ENCODE results near the gene GRXCR2.
"Not testable (repeated sequence)": the region's sequence is repeated elsewhere in the genome, so short reads cannot be mapped to it uniquely, and the experiment has no call there.

The GRXCR2 gene

GRCh38 chr5:145898171-145898570 lies 25.4 kb upstream of the GRXCR2 start:
- TF ChIP-seq, protein P1, sequence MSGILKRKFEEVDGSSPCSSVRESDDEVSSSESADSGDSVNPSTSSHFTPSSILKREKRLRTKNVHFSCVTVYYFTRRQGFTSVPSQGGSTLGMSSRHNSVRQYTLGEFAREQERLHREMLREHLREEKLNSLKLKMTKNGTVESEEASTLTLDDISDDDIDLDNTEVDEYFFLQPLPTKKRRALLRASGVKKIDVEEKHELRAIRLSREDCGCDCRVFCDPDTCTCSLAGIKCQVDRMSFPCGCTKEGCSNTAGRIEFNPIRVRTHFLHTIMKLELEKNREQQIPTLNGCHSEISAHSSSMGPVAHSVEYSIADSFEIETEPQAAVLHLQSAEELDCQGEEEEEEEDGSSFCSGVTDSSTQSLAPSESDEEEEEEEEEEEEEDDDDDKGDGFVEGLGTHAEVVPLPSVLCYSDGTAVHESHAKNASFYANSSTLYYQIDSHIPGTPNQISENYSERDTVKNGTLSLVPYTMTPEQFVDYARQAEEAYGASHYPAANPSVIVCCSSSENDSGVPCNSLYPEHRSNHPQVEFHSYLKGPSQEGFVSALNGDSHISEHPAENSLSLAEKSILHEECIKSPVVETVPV (CRISPR knock-in tag; IDR thresholded peaks at IDR 0.05) = no peak
- TF ChIP-seq ZFP30 (CRISPR knock-in tag; IDR thresholded peaks at IDR 0.05) = no peak
- TF ChIP-seq, protein P2, sequence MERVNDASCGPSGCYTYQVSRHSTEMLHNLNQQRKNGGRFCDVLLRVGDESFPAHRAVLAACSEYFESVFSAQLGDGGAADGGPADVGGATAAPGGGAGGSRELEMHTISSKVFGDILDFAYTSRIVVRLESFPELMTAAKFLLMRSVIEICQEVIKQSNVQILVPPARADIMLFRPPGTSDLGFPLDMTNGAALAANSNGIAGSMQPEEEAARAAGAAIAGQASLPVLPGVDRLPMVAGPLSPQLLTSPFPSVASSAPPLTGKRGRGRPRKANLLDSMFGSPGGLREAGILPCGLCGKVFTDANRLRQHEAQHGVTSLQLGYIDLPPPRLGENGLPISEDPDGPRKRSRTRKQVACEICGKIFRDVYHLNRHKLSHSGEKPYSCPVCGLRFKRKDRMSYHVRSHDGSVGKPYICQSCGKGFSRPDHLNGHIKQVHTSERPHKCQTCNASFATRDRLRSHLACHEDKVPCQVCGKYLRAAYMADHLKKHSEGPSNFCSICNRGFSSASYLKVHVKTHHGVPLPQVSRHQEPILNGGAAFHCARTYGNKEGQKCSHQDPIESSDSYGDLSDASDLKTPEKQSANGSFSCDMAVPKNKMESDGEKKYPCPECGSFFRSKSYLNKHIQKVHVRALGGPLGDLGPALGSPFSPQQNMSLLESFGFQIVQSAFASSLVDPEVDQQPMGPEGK (CRISPR knock-in tag; IDR thresholded peaks at IDR 0.05; ENCODE audit: borderline replicate concordance) = no peak
- TF ChIP-seq ZC3H10 (CRISPR knock-in tag; IDR thresholded peaks at IDR 0.05) = no peak
- no peak for TF ChIP-seq OSR1 (CRISPR knock-in tag; IDR thresholded peaks at IDR 0.05)
- no peak for TF ChIP-seq BACH2 (CRISPR knock-in tag; IDR thresholded peaks at IDR 0.05; ENCODE audit: borderline replicate concordance)
- TF ChIP-seq ZNF70 (CRISPR knock-in tag; IDR thresholded peaks at IDR 0.05) = no peak
- TF ChIP-seq, protein P3, sequence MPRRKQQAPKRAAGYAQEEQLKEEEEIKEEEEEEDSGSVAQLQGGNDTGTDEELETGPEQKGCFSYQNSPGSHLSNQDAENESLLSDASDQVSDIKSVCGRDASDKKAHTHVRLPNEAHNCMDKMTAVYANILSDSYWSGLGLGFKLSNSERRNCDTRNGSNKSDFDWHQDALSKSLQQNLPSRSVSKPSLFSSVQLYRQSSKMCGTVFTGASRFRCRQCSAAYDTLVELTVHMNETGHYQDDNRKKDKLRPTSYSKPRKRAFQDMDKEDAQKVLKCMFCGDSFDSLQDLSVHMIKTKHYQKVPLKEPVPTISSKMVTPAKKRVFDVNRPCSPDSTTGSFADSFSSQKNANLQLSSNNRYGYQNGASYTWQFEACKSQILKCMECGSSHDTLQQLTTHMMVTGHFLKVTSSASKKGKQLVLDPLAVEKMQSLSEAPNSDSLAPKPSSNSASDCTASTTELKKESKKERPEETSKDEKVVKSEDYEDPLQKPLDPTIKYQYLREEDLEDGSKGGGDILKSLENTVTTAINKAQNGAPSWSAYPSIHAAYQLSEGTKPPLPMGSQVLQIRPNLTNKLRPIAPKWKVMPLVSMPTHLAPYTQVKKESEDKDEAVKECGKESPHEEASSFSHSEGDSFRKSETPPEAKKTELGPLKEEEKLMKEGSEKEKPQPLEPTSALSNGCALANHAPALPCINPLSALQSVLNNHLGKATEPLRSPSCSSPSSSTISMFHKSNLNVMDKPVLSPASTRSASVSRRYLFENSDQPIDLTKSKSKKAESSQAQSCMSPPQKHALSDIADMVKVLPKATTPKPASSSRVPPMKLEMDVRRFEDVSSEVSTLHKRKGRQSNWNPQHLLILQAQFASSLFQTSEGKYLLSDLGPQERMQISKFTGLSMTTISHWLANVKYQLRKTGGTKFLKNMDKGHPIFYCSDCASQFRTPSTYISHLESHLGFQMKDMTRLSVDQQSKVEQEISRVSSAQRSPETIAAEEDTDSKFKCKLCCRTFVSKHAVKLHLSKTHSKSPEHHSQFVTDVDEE (CRISPR knock-in tag; IDR thresholded peaks at IDR 0.05) = no peak
- TF ChIP-seq CSDC2 (CRISPR knock-in tag; IDR thresholded peaks at IDR 0.05) = no peak
- no peak for ATAC-seq

DNA sequence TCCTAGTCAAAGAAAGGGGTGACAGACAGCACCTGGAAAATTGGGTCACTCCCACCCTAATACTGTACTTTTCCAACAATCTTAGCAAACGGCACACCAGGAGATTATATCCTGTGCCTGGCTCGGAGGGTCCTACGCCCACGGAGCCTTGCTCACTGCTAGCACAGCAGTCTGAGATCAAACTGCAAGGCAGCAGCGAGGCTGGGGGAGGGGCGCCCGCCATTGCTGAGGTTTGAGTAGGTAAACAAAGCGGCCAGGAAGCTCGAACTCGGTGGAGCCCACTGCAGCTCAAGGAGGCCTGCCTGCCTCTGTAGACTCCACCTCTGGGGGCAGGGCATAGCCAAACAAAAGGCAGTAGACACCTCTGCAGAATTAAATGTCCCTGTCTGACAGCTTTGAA lies 18.6 kb upstream of the GRXCR2 start:
- ATAC-seq = not testable (repeated sequence)

- no peak for TF ChIP-seq ZNF8 (CRISPR knock-in tag; IDR thresholded peaks at IDR 0.05)
- no peak for TF ChIP-seq ZFP30 (CRISPR knock-in tag; IDR thresholded peaks at IDR 0.05)
- ATAC-seq = no peak
Measured at GRCh38 chr5:145889611-145890010, 16.8 kb upstream of the GRXCR2 start.

- peak; percentile 16; the same call in 1 of the 2 replicates for TF ChIP-seq ZNF70 (CRISPR knock-in tag; IDR thresholded peaks at IDR 0.05)
- TF ChIP-seq, protein P2 (CRISPR knock-in tag; IDR thresholded peaks at IDR 0.05; ENCODE audit: borderline replicate concordance) = no peak
Measured at GRCh38 chr5:145887976-145888574, 15.3 kb upstream of the GRXCR2 start.

DNA sequence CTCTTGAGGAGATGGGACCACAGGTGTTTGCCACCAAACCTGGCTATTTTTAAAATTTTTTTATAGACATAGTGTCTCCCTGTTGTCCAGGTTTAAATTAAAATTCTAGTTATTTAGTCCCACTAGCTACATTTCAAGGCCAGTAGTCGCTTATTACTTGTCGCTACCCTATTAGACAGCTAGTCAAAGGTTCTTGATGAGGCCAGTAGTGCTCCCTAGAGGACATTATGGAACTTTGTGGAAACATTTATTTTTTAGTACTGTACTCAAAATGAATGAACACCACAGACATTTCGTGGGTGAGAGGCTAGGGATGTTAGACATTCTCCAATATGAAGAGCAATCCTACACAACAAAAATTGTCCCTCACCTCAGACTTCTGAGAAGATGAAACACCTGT lies 14.4 kb upstream of the GRXCR2 start:
- TF ChIP-seq ZFP30 (CRISPR knock-in tag; IDR thresholded peaks at IDR 0.05) (no peak), ZNF70 (CRISPR knock-in tag; IDR thresholded peaks at IDR 0.05) (no peak), ISL1 (CRISPR knock-in tag; IDR thresholded peaks at IDR 0.05) (no peak)
- peak; percentile 45; the same call in 2 of the 3 replicates for ATAC-seq

More at GRCh38 chr5:145887976-145888574, 15.3 kb upstream of the GRXCR2 start:
- peak; percentile 94 for ATAC-seq

DNA sequence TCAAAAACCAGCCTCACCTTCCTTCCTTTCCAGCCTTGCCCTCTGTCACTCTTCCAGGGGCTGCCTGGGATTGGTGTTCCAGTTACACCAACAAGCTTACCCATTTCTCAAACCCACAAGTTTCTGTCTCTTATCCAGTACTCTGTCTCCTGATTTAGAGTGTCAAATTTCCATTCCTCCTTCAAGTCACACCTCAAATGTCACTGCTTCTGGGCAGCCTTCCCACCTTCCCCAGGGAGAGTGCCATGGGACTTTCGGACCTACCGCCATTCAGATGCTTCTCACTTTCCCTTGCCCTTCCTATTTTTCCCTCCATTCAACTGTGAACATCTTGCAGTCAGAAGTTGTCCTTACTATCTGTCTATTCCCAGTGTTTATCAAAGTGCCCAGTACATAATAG lies 2.0 kb upstream of the GRXCR2 start:
- ATAC-seq = no peak
- TF ChIP-seq ESRRG (CRISPR knock-in tag; IDR thresholded peaks at IDR 0.05) (no peak), TCF4 (CRISPR knock-in tag; IDR thresholded peaks at IDR 0.05; ENCODE audit: borderline replicate concordance) (no peak)

GRCh38 chr5:145872486-145872885 lies 328 bp downstream of the GRXCR2 start:
- no peak for ATAC-seq

More at GRCh38 chr5:145872486-145872885, 328 bp downstream of the GRXCR2 start:
- no peak for TF ChIP-seq TOX (CRISPR knock-in tag; IDR thresholded peaks at IDR 0.05; ENCODE audit: borderline replicate concordance)
- no peak for TF ChIP-seq ZNF565 (CRISPR knock-in tag; conservative IDR thresholded peaks at IDR 0.05; ENCODE audit: low read depth)
- TF ChIP-seq, protein P2 (CRISPR knock-in tag; IDR thresholded peaks at IDR 0.05; ENCODE audit: borderline replicate concordance) = no peak
- no peak for TF ChIP-seq ZNF70 (CRISPR knock-in tag; IDR thresholded peaks at IDR 0.05)
- TF ChIP-seq, protein P3 (CRISPR knock-in tag; IDR thresholded peaks at IDR 0.05) = no peak
- TF ChIP-seq RARB (CRISPR knock-in tag; IDR thresholded peaks at IDR 0.05) = no peak

Measured in SK-N-SH treated with all-trans-retinoic acid at 6 μM for 48 hours (cell line).